GM12878 (cell line): ENCODE measurements around the gene TNNT3. TPM values are rescaled to one million over a fixed set of nuclear protein-coding genes. Genes with fewer than 3 reads are reported as not detected.

ENCODE experiments used
- BCL11A ChIP-seq: IDR thresholded peaks from 2 replicates; pipeline ENCODE4 v1.6.1; 2011; ENCODE audit warnings: low read depth, low read length
- CEBPZ ChIP-seq: fragments of 150-350 bp; IDR thresholded peaks from 2 replicates; pipeline ENCODE4 v1.6.1; 2016; ENCODE audit warnings: low read depth, low read length
- CHD4 ChIP-seq: fragments of 200-600 bp; sonication (generic); IDR thresholded peaks from 2 replicates; pipeline ENCODE4 v1.6.1; 2016; ENCODE audit warnings: mild to moderate bottlenecking
- E4F1 ChIP-seq: fragments of 450-650 bp; IDR thresholded peaks from 2 replicates; pipeline ENCODE4 v1.6.1; 2018; ENCODE audit warnings: borderline replicate concordance, mild to moderate bottlenecking; ENCODE audit not compliant: partially characterized antibody
- MEF2A ChIP-seq: IDR thresholded peaks from 2 replicates; pipeline ENCODE4 v1.6.1; 2011; ENCODE audit warnings: low read depth, mild to moderate bottlenecking, low read length, moderate library complexity; ENCODE audit not compliant: insufficient read depth
- NFYB ChIP-seq: IDR thresholded peaks from 2 replicates; pipeline ENCODE4 v1.6.1; 2011; ENCODE audit warnings: low read depth, mild to moderate bottlenecking, low read length, improper control_type of control experiment, moderate library complexity; ENCODE audit not compliant: insufficient read depth
- POU2F2 ChIP-seq: IDR thresholded peaks from 3 replicates; pipeline ENCODE4 v1.6.1; 2011; ENCODE audit warnings: low read depth, mild to moderate bottlenecking, low read length, borderline replicate concordance
- RUNX3 ChIP-seq: IDR thresholded peaks from 2 replicates; pipeline ENCODE4 v1.6.1; 2012; ENCODE audit warnings: low read length, inconsistent platforms
- YY1 ChIP-seq: IDR thresholded peaks from 2 replicates; pipeline ENCODE4 v1.6.1; 2011; ENCODE audit warnings: low read depth, mild to moderate bottlenecking, low read length
- ZBTB4 ChIP-seq: fragments of 450-650 bp; formaldehyde crosslinking; IDR thresholded peaks from 2 replicates; pipeline ENCODE4 v1.4.0; 2022; ENCODE audit warnings: mild to moderate bottlenecking, moderate library complexity
- ZNF207 ChIP-seq: fragments of 450-650 bp; IDR thresholded peaks from 2 replicates; pipeline ENCODE4 v1.6.1; 2014; ENCODE audit warnings: antibody characterized with exemption, mild to moderate bottlenecking, borderline replicate concordance
- ZNF384 ChIP-seq: IDR thresholded peaks from 2 replicates; pipeline ENCODE4 v1.6.1; 2012; ENCODE audit warnings: low read depth, mild to moderate bottlenecking, low read length, improper control_type of control experiment, borderline replicate concordance
- polyA plus RNA-seq, 11 experiments: library from polyadenylated mRNA; depleted of rRNA in 4 of 11; unstranded in 6 of 11; stranded (reverse) in 5 of 11; fragments of >200 nt; fragmentation: Nextera tagmentation in 4 of 11; fragmentation: Illumina TruSeq in 1 of 11; extraction: Ambion mirVana in 4 of 11; extraction: Trizol in 1 of 11; gene quantifications; 1 replicate in 1 of 11; 2 replicates in 10 of 11; pipeline versions ENCODE4 v1.2.1 to v1.2.3, GENCODE V29; 2011 to 2016; ENCODE audit warnings: inconsistent platforms in 2 of 11, missing spikeins in 2 of 11, low read depth in 1 of 11
- total RNA-seq, 4 experiments: library from RNA; depleted of rRNA in 3 of 4; stranded (reverse); fragments of >200 nt in 3 of 4; fragmentation: Illumina TruSeq in 1 of 4; extraction: Trizol in 1 of 4; gene quantifications; 2 replicates each; pipeline versions ENCODE4 v1.2.1 to v1.2.3, GENCODE V29; 2013 to 2021
- TF ChIP-seq, protein P1 (sequence below): fragments of 450-650 bp; IDR thresholded peaks from 2 replicates; pipeline ENCODE4 v1.6.1; 2016; ENCODE audit warnings: mild to moderate bottlenecking
- TF ChIP-seq, protein P2 (sequence below), 3 experiments: IDR thresholded peaks in 2 of 3; conservative IDR thresholded peaks in 1 of 3; 2 replicates each; pipeline ENCODE4 v1.5.1; 2011; ENCODE audit warnings: low read depth in 3 of 3, low read length in 3 of 3, mild to moderate bottlenecking in 3 of 3, control low read depth in 2 of 3, moderate library complexity in 2 of 3, inconsistent platforms in 1 of 3, mixed read lengths in 1 of 3; ENCODE audit not compliant: control insufficient read depth in 2 of 3, insufficient read depth in 1 of 3; ENCODE audit errors: extremely low read depth in 1 of 3

Gene TNNT3
- total and polyA plus RNA-seq, 10 of the 15 experiments (the other 5 are each of a cell fraction or from before 2014, with no cell fraction given), result 0.40 to 0.50 TPM; not detected in 8

GRCh38 chr11:1927026-1927847 is 7.7 kb downstream of the TNNT3 start (continued):
- TF ChIP-seq E4F1 (no peak), MEF2A (no peak), ZNF384 (no peak), CHD4 (no peak), NFYB (no peak), POU2F2 (no peak), YY1 (no peak), ZNF207 (no peak), CEBPZ (no peak), RUNX3 (no peak), BCL11A (no peak), ZBTB4 (CRISPR knock-in tag) (no peak)
- TF ChIP-seq, protein P1, sequence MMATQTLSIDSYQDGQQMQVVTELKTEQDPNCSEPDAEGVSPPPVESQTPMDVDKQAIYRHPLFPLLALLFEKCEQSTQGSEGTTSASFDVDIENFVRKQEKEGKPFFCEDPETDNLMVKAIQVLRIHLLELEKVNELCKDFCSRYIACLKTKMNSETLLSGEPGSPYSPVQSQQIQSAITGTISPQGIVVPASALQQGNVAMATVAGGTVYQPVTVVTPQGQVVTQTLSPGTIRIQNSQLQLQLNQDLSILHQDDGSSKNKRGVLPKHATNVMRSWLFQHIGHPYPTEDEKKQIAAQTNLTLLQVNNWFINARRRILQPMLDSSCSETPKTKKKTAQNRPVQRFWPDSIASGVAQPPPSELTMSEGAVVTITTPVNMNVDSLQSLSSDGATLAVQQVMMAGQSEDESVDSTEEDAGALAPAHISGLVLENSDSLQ, result no peak
- TF ChIP-seq, protein P2, sequence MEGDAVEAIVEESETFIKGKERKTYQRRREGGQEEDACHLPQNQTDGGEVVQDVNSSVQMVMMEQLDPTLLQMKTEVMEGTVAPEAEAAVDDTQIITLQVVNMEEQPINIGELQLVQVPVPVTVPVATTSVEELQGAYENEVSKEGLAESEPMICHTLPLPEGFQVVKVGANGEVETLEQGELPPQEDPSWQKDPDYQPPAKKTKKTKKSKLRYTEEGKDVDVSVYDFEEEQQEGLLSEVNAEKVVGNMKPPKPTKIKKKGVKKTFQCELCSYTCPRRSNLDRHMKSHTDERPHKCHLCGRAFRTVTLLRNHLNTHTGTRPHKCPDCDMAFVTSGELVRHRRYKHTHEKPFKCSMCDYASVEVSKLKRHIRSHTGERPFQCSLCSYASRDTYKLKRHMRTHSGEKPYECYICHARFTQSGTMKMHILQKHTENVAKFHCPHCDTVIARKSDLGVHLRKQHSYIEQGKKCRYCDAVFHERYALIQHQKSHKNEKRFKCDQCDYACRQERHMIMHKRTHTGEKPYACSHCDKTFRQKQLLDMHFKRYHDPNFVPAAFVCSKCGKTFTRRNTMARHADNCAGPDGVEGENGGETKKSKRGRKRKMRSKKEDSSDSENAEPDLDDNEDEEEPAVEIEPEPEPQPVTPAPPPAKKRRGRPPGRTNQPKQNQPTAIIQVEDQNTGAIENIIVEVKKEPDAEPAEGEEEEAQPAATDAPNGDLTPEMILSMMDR (IDR thresholded peaks at IDR 0.05 in 2 of 3, conservative IDR thresholded peaks at IDR 0.05 in 1 of 3; ENCODE audit: control insufficient read depth in 2 of 3, extremely low read depth in 1 of 3, insufficient read depth in 1 of 3, low read depth in 3 of 3, low read length in 3 of 3), result no peak
